Fibroblast of skin of back (primary cell): ENCODE results near the gene MAP2K3.
"Not testable (repeated sequence)": the region's sequence is repeated elsewhere in the genome, so short reads cannot be mapped to it uniquely, and the experiment has no call there.

Experiments
- DNase-seq: peaks from one replicate; pipeline ENCODE4 v3.0.0-alpha.2; 2013

Gene MAP2K3

GRCh38 chr17:21310766-21311602, 26.5 kb downstream of the MAP2K3 start:
- not testable (repeated sequence) for DNase-seq

DNA sequence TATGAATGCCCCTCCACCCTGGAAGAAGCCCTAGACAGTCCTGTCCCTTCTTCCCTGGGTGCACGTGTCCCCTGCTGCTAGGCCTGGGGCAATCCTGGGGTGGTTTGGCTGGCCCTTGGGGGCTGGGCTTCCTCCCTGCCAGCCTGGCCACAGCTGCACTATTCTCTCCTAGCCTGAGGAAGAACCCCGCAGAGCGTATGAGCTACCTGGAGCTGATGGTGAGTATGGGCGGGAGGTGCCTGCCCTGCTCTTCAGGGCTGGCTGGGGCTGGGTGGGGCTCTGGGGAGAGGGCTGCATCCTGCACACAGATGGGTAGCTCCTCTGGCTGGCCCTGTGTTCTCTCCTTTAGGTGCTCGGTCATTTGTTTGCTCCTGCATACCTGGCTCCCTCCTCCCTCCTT, 28.8 kb downstream of the MAP2K3 start:
- DNase-seq, result no peak

DNA sequence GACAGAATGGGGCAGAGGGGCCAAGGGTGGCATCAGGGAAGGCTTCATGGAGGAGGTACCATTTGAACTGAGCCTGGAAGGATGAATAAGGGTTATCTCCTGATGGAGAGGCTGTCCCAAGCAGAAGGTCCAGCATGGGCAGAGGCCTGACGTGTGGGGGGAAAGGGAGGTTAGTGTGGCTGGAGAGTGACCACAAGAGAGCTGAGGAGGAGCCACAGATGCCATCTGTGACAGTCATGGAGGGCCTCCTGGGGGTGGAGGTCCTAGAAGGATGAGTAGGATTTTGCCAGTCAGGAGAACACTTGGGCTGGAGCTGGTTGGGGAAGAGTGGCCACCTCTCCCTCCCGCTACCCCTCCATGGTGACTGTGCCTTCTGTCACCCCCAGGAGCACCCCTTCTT, 29.2 kb downstream of the MAP2K3 start:
- not testable (repeated sequence) for DNase-seq

DNA sequence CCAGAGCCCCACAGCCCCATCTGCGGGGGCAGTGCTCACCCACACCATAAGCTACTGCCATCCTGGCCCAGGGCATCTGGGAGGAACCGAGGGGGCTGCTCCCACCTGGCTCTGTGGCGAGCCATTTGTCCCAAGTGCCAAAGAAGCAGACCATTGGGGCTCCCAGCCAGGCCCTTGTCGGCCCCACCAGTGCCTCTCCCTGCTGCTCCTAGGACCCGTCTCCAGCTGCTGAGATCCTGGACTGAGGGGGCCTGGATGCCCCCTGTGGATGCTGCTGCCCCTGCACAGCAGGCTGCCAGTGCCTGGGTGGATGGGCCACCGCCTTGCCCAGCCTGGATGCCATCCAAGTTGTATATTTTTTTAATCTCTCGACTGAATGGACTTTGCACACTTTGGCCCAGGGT, 29.8 kb downstream of the MAP2K3 start:
- DNase-seq, result not testable (repeated sequence)

- not testable (repeated sequence) for DNase-seq
Observed at GRCh38 chr17:21314701-21315111, 30.2 kb downstream of the MAP2K3 start.

DNA sequence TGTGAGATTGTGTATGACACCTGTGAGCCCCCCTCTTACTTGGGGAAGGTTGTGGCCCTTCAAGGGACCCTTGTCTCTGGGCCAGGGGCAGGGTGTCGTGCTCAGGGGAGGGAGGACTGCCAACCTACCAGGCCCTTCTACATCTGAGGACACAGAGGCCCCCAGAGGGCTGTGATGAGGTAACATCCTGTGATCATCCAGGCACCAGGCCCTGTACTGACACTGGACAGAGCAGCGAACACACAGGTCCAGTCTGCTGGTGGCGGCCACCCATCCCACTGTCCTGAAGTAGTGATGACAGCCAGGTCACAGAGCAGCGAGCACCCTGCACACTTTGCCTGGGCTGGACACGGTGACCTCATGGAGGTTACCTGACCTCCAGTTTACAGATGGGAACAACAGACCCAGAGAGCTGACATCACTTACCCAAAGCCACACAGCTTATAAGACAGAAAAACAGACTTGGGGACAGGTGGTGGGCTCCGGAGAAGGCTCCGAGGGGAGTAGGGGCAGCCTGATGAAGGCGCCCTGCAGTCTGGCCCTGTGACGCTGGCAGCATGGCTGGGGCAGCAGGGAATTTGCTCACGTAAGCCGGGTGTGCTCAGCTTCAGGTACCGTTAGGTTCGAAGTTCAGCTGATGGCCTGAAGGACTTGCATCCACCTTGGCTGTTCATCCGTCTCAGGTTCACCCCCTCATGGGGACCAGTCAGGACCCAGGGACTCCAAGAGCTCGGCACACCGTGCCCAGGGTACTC, 30.9 kb downstream of the MAP2K3 start:
- not testable (repeated sequence) for DNase-seq

DNA sequence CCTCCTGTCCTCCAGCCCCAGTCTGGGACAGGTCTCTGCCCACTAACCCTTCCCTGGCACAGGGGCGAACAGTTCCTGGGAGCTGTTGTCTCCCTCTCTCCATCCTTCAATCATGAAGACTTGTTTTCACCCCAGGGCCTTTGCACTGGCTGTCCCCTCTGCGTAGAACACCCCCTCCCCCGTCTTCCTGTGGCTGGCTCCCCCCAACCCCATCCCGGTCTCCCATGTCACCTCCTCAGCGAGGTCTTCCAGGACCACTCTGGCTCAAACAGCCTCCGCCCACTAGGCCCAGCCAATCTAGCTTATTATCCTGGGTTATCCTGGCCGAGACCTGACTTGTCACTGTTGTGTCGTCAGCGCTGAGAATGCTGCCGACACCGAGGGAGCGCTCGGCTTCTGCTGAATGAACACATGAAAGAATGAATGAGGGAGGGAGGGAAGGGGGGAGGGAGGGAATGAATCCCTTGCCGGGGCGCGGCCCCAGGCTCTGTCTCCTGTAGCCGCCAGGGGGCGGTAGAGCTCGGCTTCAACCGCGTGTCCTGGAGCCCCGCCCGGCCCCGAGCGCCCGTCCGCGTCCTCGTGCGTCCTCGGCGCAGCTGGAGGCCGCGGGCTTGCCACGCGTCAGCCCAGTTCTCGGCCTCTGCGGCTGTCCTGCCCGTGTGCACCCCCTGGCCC, 31.8 kb downstream of the MAP2K3 start:
- DNase-seq, result not testable (repeated sequence)

DNA sequence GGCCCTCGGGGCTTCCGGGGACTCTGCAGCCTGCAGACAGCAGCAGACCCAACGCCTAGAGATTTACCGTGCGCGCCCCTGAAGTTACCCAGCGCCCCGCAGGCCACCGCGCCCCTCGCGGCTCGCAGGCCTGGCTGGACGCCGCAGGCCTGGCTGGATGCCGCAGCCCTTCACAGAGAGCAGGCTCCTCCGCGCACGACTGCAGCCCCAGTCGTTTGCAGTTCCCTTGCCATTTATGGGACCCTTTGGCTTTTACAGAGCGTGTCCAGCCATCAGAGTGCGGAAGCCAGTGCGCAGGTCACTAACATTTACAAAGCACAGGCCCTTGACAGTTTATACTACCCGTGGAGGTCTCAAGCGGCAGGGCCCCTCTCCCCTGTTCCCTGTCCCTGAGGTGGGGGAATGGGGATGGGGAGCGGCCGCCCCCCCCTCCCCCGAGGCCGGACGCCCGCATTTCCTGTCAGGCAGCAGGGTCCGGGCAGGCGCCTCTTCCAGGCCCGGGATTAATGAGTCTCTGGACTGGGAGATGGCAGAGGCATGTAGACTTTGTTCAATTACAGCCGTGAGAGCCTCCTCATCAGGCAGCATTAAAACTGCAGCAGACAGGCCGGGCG, 32.5 kb downstream of the MAP2K3 start:
- not testable (repeated sequence) for DNase-seq

- not testable (repeated sequence) for DNase-seq
Observed at GRCh38 chr17:21317821-21318220, 33.3 kb downstream of the MAP2K3 start.

DNA sequence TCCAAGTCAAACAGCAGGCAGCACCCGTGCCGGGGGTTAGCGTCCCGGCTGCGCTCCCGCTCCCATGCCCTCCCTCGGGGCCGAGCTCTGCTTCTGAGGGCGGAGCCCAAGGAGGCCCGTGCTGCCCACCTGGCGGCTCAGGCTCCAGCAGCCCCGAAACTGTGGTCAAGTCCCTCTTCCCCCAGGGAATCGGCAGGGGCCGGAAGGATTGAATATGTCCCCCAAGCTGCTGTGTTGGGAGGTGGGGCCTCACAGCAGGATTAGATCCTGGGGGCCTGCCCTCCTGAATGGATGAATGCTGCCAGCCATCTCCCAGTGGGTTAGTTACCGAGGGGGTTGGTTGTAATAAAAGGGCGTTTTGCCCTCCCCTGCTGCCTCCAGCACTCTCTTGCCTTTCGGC, 33.9 kb downstream of the MAP2K3 start:
- DNase-seq, result no peak

DNA sequence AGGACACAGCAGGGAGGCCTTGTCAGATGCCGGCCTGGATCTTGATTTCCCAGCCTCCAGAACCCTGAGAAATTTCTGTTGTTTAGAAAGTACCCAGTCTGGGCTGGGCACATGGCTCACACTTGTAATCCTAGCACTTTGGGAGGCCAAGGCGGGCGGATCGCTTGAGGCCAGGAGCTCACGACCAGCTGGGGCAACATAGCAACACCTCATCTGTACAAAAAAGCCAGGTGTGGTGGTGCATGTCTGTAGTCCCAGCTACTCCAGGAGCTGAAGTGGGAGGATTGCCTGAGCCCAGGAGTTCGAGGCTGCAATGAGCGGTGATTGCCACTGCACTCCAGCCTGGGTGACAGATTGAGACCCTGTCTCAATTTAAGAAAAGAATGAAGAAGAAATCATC, 34.3 kb downstream of the MAP2K3 start:
- not testable (repeated sequence) for DNase-seq

GRCh38 chr17:21319256-21319655, 34.7 kb downstream of the MAP2K3 start:
- DNase-seq, result not testable (repeated sequence)

GRCh38 chr17:21319686-21320375, 35.3 kb downstream of the MAP2K3 start:
- not testable (repeated sequence) for DNase-seq

- not testable (repeated sequence) for DNase-seq
Observed at GRCh38 chr17:21320430-21320829, 35.9 kb downstream of the MAP2K3 start.

DNA sequence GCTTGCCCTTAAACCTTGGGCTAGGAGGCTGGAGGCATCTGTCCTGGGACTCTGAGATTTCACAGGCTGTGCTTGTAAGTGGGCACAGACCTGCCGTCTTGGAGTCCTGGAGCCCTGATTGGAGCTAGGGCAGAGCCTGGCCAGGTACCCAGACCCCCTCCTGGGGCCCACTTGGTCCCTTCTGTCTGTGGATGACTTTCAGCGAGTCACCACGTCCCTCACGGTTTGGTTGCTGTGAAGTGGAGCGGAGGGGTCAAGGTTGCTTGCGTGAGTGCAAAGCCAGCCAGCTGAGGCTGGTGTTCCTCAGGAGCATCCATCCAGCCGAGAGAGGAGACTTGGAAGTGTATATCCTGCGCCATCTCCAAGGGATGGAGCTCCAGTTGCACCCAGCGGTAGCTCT, 36.5 kb downstream of the MAP2K3 start:
- not testable (repeated sequence) for DNase-seq

- DNase-seq, result not testable (repeated sequence)
Observed at GRCh38 chr17:21321744-21322191, 37.3 kb downstream of the MAP2K3 start.

DNA sequence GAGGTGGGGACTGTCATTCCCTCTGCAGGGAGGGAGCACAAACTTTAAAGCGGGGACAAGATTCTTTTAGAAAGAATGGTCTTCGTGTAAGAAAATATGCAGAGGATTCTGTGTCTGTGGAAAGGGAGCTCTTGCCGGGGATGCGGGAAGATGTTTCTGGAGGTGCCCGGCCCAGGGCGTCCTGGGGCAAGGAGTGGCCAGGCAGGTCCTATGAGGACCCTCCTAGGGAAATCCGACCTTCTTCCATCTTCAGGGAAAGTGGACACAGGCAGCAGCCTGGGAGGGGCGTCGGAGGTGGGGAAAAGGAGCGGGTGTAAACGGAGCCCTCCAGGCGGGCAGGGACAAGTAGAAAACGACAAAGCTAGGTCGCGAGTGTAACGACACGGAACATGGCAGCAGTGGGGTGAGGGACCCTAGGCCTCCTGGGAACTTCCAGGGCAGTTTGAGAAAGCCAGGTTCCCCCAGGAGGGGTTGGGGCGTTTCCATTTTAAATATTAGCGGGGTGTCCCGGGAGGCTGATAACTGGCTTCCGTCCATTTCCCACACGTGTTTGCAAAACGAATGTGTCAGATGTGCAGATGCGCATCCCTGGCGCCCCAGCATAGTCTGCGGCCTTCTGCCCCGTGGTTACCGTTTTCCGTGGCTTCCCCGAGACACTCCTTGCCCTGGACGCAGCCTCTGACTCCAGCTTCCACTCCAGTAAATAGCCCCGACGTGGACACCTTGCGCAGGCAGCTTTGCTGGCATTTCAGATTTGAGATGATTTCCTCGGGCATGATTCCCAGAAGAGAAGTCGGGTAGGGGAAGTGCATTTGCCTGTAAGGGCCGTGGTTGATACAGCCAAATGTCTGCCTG, 39.0 kb downstream of the MAP2K3 start:
- DNase-seq, result not testable (repeated sequence)

- DNase-seq, result not testable (repeated sequence)
Observed at GRCh38 chr17:21324741-21325140, 40.2 kb downstream of the MAP2K3 start.

- DNase-seq, result not testable (repeated sequence)
Observed at GRCh38 chr17:21327921-21328320, 43.4 kb downstream of the MAP2K3 start.

DNA sequence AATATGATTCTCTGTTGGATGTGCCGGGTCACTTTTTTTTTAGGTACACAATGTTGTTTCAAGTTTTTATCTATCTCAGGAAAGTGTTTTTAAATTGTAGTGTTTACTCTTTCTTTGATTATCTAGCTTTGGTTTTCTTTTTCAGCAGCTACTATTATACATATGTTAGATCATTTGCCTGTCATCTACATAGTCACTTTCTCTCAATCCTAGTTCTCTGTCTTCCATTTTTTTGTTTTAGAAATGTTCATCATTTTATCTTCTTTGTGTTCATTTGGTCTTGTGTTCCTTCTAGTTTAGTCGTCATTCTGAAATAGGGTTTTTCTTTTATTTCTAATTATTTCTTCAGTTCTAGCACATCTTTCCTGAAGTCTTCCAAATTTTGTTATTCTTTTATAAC, 44.3 kb downstream of the MAP2K3 start:
- DNase-seq, result not testable (repeated sequence)
